ENCODE data around the gene DSG2.

The DSG2 gene

DNA sequence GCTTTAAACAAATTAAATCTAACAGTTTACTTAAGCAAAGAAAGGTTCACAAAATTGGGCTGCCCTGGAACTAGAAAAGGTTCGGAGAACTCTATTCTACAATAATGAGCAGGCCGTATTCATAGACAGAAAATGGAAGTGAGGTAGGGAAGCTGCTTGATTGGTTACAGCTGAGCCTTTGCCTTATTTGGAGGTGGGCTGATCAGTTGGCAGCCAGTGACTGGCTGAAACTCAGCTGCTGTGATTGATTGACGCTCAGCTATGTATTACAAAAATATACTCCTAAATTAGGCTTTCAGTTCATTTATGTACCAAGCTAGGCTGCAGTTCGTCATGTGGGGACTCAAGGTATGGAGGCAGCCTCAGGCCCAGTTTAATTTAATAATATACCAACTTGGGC, 51.4 kb downstream of the DSG2 start:
- Histone ChIP-seq H3K4me3 (ENCODE audit: low read depth, low read length, poor library complexity, severe bottlenecking) (no peak overlapping the region), H3K79me2 (ENCODE audit: insufficient read depth, low read length) (no peaks in the 10 kb centered on the region), H3K9me3 (ENCODE audit: low read length) (no peaks in the 10 kb centered on the region), H3K9me2 (ENCODE audit: low read depth, low read length) (no peaks in the 10 kb centered on the region), H3K9ac (ENCODE audit: low read length) (no peak overlapping the region), H3F3A (ENCODE audit: insufficient read depth, low read length) (no peaks in the 10 kb centered on the region), H3K4me2 (ENCODE audit: low read length) (no peak overlapping the region), H3K36me3 (ENCODE audit: insufficient read depth, low read length) (no peaks in the 10 kb centered on the region), H3K27me3 (ENCODE audit: insufficient read depth, low read length) (no peaks in the 10 kb centered on the region; the same call in 1 of the 2 replicates), H4K20me1 (ENCODE audit: insufficient read depth, low read length) (no peaks in the 10 kb centered on the region), H3K27ac (ENCODE audit: low read depth, low read length, poor library complexity, severe bottlenecking) (no peak overlapping the region), H2AFZ (ENCODE audit: low read length) (no peak overlapping the region), H3K4me1 (ENCODE audit: insufficient read depth, low read length, severe bottlenecking) (no peaks in the 10 kb centered on the region)
- TF ChIP-seq, protein P1, sequence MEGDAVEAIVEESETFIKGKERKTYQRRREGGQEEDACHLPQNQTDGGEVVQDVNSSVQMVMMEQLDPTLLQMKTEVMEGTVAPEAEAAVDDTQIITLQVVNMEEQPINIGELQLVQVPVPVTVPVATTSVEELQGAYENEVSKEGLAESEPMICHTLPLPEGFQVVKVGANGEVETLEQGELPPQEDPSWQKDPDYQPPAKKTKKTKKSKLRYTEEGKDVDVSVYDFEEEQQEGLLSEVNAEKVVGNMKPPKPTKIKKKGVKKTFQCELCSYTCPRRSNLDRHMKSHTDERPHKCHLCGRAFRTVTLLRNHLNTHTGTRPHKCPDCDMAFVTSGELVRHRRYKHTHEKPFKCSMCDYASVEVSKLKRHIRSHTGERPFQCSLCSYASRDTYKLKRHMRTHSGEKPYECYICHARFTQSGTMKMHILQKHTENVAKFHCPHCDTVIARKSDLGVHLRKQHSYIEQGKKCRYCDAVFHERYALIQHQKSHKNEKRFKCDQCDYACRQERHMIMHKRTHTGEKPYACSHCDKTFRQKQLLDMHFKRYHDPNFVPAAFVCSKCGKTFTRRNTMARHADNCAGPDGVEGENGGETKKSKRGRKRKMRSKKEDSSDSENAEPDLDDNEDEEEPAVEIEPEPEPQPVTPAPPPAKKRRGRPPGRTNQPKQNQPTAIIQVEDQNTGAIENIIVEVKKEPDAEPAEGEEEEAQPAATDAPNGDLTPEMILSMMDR (IDR thresholded peaks at IDR 0.05; ENCODE audit: low read length): no peak
- no peak for TF ChIP-seq EZH2 (IDR thresholded peaks at IDR 0.05; ENCODE audit: borderline replicate concordance, low read length)

DNA sequence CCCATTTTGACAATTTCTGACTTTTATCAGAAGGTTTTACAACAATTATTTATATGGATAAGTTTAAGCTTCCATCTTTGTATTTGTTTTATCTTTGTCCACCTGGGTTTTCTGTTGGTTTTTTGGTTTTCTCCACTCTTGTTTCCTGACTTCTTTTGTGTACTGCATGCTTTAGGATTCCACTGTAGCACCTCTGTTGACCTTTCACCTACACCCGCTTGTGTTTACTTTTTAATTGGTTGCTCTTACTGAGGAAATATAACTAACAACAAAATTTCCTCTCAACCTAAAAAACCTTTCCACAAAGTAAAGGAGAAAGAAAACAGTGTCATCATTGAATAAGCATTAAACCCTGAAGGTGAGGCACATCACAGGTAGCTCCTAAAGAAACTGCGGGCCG, 53.9 kb downstream of the DSG2 start:
- no peaks in the 10 kb centered on the region for H4K20me1 ChIP-seq (ENCODE audit: insufficient read depth, low read length)
- TF ChIP-seq, protein P1 (IDR thresholded peaks at IDR 0.05; ENCODE audit: low read length): no peak
- no peak for TF ChIP-seq EZH2 (IDR thresholded peaks at IDR 0.05; ENCODE audit: borderline replicate concordance, low read length)
- no peak overlapping the region for H2AFZ ChIP-seq (ENCODE audit: low read length)
- H3K9ac ChIP-seq (ENCODE audit: low read length): no peak overlapping the region
- no peaks in the 10 kb centered on the region for H3F3A ChIP-seq (ENCODE audit: insufficient read depth, low read length)
- no peak overlapping the region for H3K4me2 ChIP-seq (ENCODE audit: low read length)
- H3K79me2 ChIP-seq (ENCODE audit: insufficient read depth, low read length): no peaks in the 10 kb centered on the region
- H3K9me2 ChIP-seq (ENCODE audit: low read depth, low read length): no peaks in the 10 kb centered on the region
- H3K9me3 ChIP-seq (ENCODE audit: low read length): no peaks in the 10 kb centered on the region
- H3K4me3 ChIP-seq (ENCODE audit: low read depth, low read length, poor library complexity, severe bottlenecking): no peak overlapping the region
- H3K27ac ChIP-seq (ENCODE audit: low read depth, low read length, poor library complexity, severe bottlenecking): no peak overlapping the region
- H3K27me3 ChIP-seq (ENCODE audit: insufficient read depth, low read length): no peaks in the 10 kb centered on the region; the same call in 1 of the 2 replicates
- no peaks in the 10 kb centered on the region for H3K36me3 ChIP-seq (ENCODE audit: insufficient read depth, low read length)
- H3K4me1 ChIP-seq (ENCODE audit: insufficient read depth, low read length, severe bottlenecking): no peaks in the 10 kb centered on the region

DNA sequence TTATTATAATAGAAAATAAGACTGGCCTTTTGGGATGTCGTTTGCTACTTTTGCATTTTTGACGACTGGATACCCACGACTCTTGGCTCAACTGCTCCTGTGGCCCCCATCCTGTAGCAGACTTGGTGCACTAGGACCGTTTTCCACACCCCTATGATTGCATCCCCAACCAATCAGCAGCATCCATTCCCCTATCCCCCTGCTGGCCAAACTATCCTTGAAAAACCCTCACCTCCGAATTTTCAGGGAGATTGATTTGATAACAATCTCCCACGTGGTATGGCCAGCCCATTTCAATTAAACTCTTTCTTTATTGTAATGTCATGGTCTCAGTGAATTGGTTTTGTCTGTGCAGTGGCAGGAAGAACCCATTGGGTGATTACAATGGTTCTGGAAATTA, 55.8 kb downstream of the DSG2 start:
- H3K9me2 ChIP-seq (ENCODE audit: low read depth, low read length): no peaks in the 10 kb centered on the region
- H3K27ac ChIP-seq (ENCODE audit: low read depth, low read length, poor library complexity, severe bottlenecking): no peak overlapping the region
- H3K4me3 ChIP-seq (ENCODE audit: low read depth, low read length, poor library complexity, severe bottlenecking): no peak overlapping the region
- H3K4me2 ChIP-seq (ENCODE audit: low read length): no peak overlapping the region
- no peaks in the 10 kb centered on the region for H3K36me3 ChIP-seq (ENCODE audit: insufficient read depth, low read length)
- no peak overlapping the region for H3K9ac ChIP-seq (ENCODE audit: low read length)
- H3K9me3 ChIP-seq (ENCODE audit: low read length): no peaks in the 10 kb centered on the region
- H3K79me2 ChIP-seq (ENCODE audit: insufficient read depth, low read length): no peaks in the 10 kb centered on the region
- H3F3A ChIP-seq (ENCODE audit: insufficient read depth, low read length): no peaks in the 10 kb centered on the region
- H4K20me1 ChIP-seq (ENCODE audit: insufficient read depth, low read length): no peaks in the 10 kb centered on the region
- H3K27me3 ChIP-seq (ENCODE audit: insufficient read depth, low read length): no peaks in the 10 kb centered on the region; the same call in 1 of the 2 replicates
- no peak overlapping the region for H2AFZ ChIP-seq (ENCODE audit: low read length)
- H3K4me1 ChIP-seq (ENCODE audit: insufficient read depth, low read length, severe bottlenecking): no peaks in the 10 kb centered on the region
- TF ChIP-seq EZH2 (IDR thresholded peaks at IDR 0.05; ENCODE audit: borderline replicate concordance, low read length): no peak
- TF ChIP-seq, protein P1 (IDR thresholded peaks at IDR 0.05; ENCODE audit: low read length): no peak

Data from OCI-LY1 (cell line).